NCI-H2107 (cell line): ENCODE results near the gene BSN.

Experiments
- DNase-seq: peaks from one replicate; lab custom pipeline; 2025; lab: John Stamatoyannopoulos, UW

BSN gene

GRCh38 chr3:49716169-49716568 is 161.9 kb downstream of the BSN start:
- DNase-seq: no peak

- no peak for DNase-seq
These were observed 162.5 kb downstream of the BSN start for GRCh38 chr3:49716691-49717210.

GRCh38 chr3:49717211-49717958 is 163.1 kb downstream of the BSN start:
- no peak for DNase-seq

- no peak for DNase-seq
These were observed 163.9 kb downstream of the BSN start for GRCh38 chr3:49717959-49718857.

- no peak for DNase-seq
These were observed 164.6 kb downstream of the BSN start for GRCh38 chr3:49718858-49719213.

GRCh38 chr3:49719214-49719884 is 165.1 kb downstream of the BSN start, which contains the start of gene AMIGO3:
AMIGO3 (minus strand) TSS chr3:49719684; CDS start chr3:49719465, 219 bp downstream.
- DNase-seq: no peak
